Stimulated activated CD4-positive, alpha-beta T cell treated with anti-CD3 and anti-CD28 coated beads, TNF-alpha, amount 100 ng/mL, for 1 hour (primary cell): ENCODE data around the gene MAST1.
A peak's percentile ranks its signal among the peaks of the same experiment; 100 is the strongest.

Experiments used
- DNase-seq, 3 donors: peaks; one replicate each; pipeline ENCODE4 v3.0.0-alpha.2; 2020; ENCODE audit warnings: low read depth in 3 of 3, low spot score in 1 of 3

MAST1 gene

DNA sequence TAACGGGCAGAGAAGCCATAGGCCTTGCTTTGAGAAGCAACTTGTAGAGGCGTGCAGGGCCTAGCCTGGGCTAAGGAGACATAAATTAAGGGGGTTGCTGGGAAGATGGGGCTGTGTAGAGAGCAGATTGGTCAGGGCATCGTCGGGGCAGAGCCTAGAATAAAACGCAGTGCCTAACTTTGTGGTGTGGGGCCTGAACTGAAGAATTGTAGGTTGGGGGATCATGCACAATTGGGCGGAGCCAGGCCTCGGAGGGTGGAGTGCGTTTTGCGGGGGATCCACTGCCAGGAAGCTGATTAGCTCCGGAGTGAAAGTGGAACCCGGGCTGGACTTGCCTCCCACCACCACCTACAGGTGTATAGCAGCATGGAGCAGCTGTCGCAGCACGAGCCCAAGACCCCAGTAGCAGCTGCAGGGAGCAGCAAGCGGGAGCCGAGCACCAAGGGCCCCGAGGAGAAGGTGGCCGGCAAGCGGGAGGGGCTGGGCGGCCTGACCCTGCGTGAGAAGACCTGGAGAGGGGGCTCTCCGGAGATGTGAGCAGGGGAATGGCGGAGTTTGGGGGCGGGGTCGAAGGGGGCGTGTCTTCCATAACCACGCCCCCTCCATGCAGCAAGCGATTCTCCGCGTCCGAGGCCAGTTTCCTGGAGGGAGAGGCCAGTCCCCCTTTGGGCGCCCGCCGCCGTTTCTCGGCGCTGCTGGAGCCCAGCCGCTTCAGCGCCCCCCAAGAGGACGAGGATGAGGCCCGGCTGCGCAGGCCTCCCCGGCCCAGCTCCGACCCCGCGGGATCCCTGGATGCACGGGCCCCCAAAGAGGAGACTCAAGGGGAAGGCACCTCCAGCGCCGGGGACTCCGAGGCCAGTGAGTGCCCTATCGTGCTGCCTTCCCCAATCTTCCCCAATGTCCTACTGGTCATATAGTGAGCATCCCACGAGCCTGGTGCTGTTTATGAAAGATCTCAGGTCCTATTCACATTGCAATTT lies 29.1 kb downstream of the MAST1 start:
- peak in 1 of 3 donors; percentile 64 for DNase-seq

DNA sequence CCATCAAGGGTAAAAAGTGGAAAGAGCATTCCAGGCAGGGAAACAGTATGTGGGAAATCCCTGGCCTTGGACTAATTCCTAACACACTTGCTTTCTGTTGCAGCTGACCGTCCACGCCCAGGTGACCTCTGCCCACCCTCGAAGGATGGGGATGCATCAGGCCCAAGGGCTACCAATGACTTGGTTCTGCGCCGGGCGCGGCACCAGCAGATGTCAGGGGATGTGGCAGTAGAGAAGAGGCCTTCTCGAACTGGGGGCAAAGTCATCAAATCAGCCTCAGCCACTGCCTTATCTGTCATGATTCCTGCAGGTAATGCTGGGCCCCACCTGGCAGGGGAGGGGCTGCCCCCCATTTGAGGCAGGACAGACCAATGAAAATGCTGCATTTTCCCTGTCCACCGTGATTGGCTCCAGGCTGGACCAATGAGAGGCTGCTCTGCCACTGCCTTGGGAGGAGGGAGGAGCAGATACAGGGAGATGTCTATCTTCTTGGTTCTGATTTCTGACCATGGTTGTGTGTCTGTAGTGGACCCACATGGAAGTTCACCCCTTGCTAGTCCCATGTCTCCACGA lies 30.3 kb downstream of the MAST1 start:
- DNase-seq, result no peak

DNA sequence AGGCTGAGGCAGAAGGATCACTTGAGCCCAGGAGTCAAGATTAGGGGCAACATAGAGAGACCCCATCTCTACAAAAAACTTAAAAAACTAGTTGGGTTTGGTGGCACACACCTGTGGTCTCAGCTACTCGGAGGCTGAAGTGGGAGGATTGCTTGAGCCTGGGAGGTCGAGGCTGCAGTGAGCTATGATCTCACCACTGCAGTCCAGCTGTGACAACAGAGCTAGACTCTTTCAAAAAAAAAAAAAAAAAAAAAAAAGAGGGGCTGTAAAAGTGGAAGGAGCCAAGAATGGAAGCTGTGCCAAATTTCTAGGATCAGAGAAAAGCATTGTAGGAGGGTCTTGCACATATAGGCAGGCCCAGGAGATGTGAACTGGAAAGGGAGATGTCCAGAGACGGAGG lies 33.4 kb downstream of the MAST1 start:
- DNase-seq, result no peak

DNA sequence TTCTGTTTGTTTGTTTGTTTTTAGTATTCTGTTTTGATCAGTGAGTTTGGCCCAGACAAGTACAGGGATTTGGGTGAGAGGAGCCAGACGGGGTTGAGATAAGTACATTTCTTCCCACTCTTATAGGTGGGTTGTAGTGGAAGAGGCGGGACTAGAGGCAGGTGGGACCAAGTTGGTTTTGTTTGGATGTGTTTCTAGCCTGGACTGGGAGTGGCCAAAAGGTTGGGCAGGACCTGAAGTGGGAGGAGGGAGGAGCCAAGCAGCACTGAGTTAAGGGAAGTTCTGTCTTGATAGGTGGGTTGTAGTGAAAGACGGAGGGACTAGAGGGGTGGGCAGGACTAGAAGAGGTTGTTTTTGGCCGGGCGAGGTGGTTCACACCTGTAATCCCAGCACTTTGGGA lies 33.9 kb downstream of the MAST1 start:
- no peak for DNase-seq

DNA sequence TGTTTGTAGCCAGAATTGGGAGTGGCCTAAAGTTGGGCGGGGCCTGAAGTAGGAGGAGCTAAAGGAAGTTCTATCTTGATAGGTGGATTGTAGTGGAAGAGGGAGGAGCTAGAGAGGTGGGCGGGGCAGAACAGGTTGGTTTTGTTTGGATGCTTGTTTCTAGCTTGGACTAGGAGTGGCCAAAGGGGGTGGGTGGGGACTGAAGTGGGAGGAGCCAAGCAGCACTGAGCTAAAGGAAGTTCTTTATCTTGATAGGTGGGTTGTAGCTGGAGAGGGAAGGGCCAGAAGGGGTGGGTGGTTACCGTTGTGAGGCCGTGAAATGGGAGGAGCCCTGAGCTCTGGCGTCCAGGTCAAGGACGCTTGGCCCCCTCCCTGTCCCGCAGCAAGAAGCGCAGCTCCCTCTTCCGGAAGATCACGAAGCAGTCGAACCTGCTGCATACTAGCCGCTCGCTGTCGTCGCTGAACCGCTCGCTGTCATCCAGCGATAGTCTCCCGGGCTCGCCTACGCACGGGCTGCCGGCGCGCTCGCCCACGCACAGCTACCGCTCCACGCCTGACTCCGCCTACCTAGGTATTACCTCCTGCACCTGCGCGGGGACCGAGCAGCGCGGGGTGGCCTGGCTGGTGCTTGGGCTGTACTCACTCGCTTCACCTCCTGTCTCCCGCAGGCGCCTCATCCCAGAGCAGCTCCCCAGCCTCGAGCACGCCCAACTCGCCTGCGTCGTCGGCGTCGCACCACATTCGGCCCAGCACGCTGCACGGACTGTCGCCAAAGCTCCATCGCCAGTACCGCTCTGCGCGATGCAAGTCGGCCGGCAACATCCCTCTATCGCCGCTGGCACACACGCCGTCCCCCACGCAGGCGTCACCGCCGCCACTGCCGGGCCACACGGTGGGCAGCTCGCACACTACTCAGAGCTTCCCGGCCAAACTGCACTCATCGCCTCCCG lies 34.9 kb downstream of the MAST1 start:
- DNase-seq, result no peak

DNA sequence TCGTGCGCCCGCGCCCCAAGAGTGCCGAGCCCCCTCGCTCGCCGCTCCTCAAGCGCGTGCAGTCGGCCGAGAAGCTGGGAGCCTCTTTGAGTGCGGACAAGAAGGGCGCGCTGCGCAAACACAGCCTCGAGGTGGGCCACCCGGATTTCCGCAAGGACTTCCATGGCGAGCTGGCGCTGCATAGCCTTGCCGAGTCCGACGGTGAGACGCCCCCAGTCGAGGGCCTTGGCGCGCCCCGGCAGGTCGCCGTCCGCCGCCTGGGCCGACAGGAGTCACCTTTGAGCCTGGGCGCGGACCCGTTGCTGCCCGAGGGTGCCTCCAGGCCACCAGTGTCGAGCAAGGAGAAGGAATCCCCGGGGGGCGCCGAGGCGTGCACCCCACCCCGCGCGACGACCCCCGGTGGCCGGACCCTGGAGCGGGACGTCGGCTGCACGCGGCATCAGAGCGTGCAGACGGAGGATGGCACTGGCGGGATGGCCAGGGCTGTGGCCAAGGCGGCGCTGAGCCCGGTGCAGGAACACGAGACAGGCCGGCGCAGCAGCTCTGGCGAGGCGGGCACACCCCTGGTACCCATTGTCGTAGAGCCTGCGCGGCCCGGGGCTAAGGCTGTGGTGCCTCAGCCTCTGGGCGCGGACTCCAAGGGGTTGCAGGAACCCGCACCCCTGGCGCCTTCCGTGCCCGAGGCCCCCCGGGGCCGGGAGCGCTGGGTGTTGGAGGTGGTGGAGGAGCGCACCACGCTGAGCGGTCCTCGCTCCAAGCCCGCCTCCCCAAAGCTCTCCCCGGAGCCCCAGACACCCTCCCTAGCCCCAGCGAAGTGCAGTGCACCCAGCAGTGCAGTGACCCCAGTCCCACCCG lies 35.8 kb downstream of the MAST1 start:
- DNase-seq, result no peak

DNA sequence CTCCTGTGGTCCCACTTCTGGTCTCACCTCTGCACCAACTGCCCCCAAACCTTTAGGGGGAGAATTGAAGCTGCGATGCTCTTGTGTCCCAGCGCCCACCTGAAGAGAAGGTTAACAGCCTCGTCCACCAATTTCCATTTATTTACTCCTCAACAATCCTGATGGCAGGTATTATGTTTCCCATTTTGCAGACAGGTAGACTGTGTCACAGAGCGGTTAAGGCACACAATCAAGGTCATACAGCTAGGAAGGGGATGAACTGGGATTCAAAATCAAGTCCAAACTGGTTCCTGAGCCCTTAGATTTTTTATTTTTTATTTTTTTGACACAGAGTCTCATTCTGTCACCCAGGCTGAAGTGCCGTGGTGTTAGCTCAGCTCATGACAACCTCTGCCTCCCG lies 36.8 kb downstream of the MAST1 start:
- no peak for DNase-seq

DNA sequence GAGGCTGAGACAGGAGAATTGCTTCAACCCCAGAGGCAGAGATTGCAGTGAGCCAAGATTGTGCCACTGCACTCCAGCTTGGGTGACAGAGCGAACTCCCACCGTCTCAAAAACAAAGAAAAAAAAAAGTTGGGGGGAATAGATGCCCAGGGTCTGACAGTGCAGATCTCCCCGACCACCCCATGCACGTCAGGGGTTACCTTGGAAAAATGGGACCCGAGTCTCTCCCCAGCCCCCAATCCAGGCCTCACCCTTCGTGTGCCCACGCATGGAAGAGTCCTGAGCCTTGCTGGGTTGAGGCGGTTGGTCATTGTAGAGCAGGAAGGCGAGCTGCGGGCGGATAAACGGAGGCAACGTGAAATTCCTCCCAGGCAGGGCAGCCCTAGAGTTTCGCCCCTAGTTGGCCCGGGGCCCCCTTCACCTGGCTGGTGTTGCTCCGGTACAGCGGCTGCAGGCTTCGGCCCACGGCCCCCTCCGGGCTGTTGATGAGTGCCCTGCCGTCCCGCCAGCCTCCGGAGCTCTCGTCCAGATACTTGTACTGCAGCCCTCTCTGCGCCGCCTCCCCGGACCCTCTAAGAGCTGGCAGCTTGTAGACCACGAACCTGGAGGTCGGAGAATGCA lies 42.3 kb downstream of the MAST1 start:
- no peak for DNase-seq

DNA sequence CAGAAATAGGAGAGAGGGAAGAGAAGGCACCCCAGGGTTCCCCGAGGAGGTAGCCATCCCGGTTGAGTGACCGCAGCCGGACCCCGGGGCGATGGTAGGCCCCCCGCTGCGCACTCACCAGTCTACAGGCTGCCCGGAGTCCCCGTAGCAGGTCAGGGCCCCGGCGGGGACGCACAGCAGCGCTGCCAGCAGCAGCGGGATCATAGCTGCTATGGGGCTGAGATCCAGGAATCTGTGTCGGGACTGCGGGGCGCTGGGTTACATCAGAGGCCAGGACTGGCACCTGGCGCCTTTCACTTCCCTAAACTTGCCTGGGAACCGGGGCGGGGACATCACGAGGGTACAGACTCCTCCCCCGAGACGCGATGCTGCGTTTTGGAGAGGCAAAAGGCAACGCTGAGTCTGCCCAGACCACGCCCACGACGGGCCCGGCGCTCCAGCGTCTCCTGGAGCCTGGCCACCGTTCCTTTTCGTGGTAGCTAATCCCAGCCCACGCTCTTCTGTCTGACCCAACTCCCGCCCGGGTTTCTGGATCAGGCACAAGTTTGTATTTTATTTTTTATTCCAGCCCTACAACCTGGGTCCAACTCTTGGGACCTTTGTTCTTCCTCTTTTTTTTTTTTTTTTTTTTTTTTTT lies 43.0 kb downstream of the MAST1 start, which contains the start of gene DNASE2:
Gene DNASE2, minus strand, starts transcription at position 278 of the 637 bp plus-strand sequence. Its CDS starts 74 bp downstream, at position 204.
- DNase-seq, result peak; percentile 69 to 78 (median 71)

DNA sequence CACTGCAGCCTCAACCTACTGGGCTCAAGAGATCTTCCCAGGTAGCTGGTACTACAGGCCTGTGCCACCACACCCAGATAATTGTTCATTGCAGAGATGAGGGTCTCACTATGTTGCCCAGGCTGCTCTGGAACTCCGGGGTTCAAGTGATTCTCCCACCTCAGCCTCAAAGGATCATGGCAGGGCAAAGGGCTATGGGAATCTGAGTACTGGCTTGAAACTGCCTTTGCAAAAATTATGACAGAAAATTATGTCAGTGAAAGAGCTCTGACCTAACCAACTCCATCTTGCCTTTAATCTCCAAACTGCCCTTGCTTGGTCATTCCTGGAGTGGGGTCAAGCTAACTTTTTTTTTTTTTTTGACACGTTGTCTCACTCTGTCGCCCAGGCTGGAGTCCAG lies 44.3 kb downstream of the MAST1 start:
- no peak for DNase-seq

DNA sequence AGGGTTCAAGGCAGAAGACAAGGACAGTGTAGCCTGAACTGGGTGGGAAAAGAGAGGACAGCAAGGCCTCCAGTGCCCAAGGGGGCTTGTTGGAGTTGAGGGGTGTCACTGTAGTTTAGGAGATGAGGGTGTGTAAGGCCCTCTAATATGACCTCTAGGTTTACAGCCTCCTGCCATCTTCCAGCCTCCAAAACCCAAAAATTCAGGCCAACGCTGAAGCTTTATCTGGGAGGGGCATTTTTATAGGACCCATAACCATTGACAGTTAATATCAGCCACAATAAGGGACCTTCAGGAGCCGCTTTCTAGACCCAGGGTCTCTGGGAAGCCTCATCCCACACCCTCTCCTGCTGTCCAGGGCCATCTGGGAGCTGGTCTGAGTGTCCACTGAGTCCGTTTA lies 45.9 kb downstream of the MAST1 start:
- no peak for DNase-seq

DNA sequence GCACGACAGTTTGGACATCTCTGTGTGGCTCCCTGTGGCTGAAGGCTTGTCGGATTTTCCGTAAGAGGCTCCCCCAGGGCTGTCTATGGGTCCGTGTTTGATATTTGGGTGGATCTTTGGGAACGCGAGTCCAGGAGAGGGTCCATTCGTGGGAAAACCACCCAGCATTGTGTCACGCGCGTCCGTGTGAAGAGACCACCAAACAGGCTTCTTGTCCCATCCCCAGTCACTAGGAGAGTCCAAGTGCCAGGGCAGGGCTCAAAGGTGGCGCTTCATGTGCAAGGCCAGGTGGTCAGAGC lies 46.3 kb downstream of the MAST1 start:
- no peak for DNase-seq

DNA sequence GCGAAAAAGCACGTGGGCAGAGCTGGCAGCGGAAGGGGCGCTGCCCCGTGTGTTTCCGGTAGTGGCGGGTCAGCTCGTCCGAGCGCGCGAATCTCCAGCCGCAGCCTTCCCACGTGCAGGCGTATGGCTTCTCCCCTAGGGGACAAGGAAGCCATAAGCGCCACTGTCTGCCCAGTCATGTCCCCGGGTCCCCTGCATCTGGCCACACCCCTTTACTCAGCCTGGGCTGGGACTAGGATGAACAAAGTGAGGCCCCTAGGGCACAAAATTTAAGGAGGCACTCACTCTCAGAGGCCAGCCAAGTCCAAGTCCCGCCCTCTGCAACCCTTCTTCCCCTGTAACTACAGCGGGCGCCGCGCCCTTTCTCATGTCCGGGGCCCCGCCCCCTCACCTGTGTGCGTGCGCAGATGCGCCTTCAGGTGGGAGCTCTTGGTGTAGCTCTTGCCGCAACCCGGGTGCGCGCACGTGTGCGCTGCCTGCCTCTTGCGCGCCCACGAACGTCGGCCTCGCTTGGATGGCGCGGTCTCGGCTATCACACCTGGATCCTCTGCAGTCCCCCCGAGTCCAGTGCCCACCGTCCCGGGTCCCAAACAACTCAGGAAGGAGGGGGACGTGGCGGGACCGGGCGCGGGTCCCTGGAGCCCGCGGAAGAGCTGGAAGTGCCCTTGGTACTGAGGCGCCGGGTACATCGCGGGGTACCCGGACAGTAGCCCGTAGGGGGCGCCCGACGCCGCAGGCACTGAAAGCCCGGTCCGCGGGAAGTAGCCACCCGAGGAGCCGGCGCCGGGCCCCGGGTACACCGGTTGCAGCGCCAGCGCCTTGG lies 46.8 kb downstream of the MAST1 start:
- peak; percentile 60 to 85 (median 66) for DNase-seq

DNA sequence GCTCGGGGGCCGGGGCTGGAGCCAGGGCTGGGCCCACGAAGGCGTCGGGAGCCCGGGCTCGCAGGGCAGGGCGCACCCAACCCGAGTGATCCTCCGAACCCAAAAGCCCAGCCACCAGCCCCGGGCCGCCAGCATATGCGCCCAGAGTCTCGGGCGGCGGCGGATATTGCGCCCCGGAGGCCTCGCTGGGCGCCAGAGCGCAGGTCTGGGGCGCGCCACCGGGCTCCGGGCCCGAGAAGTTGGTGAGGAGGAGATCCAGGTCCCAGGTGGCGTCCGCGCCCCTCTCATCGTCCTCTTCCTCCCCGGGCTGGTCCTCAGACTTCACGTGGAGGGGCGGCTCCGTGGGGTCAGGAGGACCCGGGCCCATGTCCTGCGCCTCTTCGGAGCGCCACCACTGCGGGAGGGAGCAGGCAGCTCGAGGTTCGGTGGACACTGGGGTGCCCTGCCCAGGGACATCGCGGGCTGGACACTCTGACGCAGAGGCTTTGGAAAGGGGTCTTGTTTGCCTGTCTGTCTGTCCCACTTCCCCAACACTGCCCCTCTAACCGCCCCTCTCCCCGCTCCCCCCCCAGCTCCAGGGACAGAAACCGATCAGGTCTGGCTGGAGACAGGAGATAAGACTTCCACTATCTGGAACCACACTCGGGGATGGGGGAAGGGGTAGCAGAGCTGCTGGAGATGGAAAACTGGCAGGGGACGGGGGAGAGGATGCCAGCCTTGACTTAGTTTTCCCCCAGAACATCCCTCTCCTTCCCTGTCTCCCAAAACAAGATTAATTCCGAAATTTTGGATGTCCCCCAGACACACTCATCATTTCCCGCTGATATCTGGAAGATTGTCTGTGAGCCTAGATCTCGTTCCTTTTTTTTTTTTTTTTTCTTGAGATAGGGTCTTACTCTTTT lies 47.7 kb downstream of the MAST1 start:
- DNase-seq, result no peak

DNA sequence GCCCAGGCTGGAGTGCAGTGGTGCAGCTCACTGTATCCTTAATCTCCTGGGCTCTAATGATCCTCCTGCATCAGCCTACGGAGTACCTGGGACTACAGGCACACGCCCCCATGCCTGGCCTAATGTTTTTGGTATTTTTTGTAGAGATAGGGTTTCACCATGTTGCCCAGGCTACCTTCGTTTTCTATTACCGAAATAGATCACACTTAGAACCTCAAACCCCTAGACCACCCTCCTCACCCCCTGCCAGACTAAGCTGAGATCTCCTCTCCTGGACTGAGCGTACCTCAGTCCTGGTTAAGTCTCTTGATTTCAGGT lies 48.3 kb downstream of the MAST1 start:
- no peak for DNase-seq

DNA sequence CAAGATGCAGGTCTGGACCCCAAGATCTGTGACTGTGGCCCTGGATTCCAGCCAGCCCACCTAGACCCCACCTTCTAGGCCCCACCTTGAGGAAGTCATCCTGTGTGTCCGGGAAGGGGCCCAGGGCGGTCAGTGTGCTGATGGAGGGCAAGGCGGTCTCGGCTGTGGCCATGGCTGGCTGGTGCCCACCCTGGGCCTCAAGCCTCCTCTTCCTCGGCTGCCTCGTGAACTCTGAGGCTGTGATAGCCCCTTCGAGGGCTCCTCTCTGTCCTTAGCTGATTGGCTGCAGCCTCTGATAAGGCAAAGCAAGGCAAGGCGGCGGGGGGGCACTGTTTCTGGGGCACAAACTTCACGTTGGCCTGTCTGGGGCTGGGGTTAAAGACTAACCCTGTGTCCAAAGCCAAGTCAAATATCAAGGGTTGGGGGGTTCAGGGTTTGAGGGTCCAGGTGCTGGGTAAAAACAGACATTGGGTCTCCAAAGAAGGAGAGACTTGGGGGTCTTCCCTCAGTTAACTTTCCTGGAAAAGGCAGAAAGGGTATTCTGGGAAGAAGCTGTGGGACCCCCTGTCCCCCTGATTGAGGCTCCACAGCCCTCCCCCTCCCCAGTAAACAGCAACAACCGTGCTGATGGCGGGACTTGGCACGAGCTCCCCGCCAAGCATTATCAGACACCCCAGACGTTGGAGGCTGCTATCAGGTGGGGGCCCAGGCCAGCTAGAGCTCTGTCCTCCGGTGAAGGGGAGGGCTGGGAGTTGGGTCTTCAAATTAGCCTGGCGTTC lies 48.8 kb downstream of the MAST1 start, which contains the start of gene KLF1:
Gene KLF1, minus strand, starts transcription at position 233 of the 779 bp plus-strand sequence. Its CDS starts 61 bp downstream, at position 172.
- no peak for DNase-seq

DNA sequence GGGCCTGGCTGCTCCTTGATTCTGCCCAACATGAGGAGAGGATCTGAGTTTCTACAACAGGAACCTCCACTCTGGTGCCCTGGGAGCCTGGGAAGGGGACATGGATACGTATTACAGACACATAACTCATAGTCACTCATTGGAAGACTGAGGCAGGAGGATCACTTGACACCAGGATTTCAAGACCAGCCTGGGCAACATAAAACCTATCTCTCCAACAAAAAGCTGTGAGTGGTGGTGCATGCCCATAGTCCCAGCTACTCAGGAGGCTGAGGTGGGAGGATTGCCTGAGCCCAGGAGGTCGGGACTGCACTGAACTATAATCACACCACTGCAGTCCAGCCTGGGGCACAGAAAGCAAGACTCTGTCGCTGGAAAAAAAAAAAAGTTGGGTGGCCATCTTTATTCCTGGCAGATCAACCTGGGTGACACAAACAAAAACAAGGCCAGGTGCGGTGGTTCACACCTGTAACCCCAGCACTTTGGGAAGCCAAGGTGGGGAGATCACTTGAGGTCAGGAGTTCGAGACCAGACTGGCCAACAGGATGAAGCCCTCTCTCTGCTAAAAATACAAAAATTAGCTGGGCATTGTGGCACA lies 49.8 kb downstream of the MAST1 start:
- no peak for DNase-seq
